GM23338 (cell line): ENCODE data around the gene HIGD1B. TPM values are rescaled to one million over a fixed set of nuclear protein-coding genes. Genes with fewer than 3 reads are reported as not detected.
"Not testable (repeated sequence)": the region's sequence is repeated elsewhere in the genome, so short reads cannot be mapped to it uniquely, and the experiment has no call there.

Source experiments
- ATAC-seq: fragments of 200-7000 bp; cut with Tn5 transposase; 3 replicates; pipeline ENCODE4 v1.9.1; 2020
- DNase-seq: peaks from one replicate; pipeline ENCODE4 v3.0.0-alpha.2; 2015; ENCODE audit warnings: low spot score
- H2AFZ ChIP-seq: fragments of 200-600 bp; sonication (generic); 2 replicates; pipeline ENCODE4 v1.8.0; 2016; ENCODE audit warnings: antibody characterized with exemption, mild to moderate bottlenecking, moderate library complexity
- H3F3A ChIP-seq: fragments of 200-600 bp; sonication (generic); replicated peaks from 2 replicates; pipeline ENCODE4 v1.8.0; 2017; ENCODE audit warnings: antibody characterized with exemption, mixed run types, low read depth
- H3K27ac ChIP-seq: fragments of 200-600 bp; sonication (generic); 2 replicates; pipeline ENCODE4 v1.6.1; 2016; ENCODE audit warnings: low read depth
- H3K27me3 ChIP-seq: fragments of 200-600 bp; sonication (generic); 2 replicates; pipeline ENCODE4 v1.8.0; 2016; ENCODE audit warnings: mild to moderate bottlenecking, mixed run types, moderate library complexity; ENCODE audit not compliant: insufficient read depth
- H3K36me3 ChIP-seq: fragments of 200-600 bp; sonication (generic); 2 replicates; pipeline ENCODE4 v1.8.0; 2016; ENCODE audit warnings: mild to moderate bottlenecking; ENCODE audit not compliant: insufficient read depth
- H3K4me1 ChIP-seq: fragments of 200-600 bp; sonication (generic); 2 replicates; pipeline ENCODE4 v1.8.0; 2016; ENCODE audit warnings: mild to moderate bottlenecking, moderate library complexity; ENCODE audit not compliant: insufficient read depth
- H3K4me2 ChIP-seq: fragments of 200-600 bp; sonication (generic); 2 replicates; pipeline ENCODE4 v1.7.1; 2017; ENCODE audit warnings: mixed run types
- H3K4me3 ChIP-seq: fragments of 200-600 bp; sonication (generic); 2 replicates; pipeline ENCODE4 v1.6.1; 2016; ENCODE audit warnings: mixed run types
- H3K79me2 ChIP-seq: fragments of 200-600 bp; sonication (generic); replicated peaks from 2 replicates; pipeline ENCODE4 v1.8.0; 2017; ENCODE audit warnings: mild to moderate bottlenecking; ENCODE audit not compliant: insufficient read depth
- H3K9me2 ChIP-seq: fragments of 200-600 bp; sonication (generic); 2 replicates; pipeline ENCODE4 v1.8.0; 2017; ENCODE audit not compliant: insufficient read depth
- H4K20me1 ChIP-seq: fragments of 200-600 bp; sonication (generic); replicated peaks from 2 replicates; pipeline ENCODE4 v1.8.0; 2017; ENCODE audit warnings: mild to moderate bottlenecking; ENCODE audit not compliant: insufficient read depth
- H3K27ac Mint-ChIP-seq: 2 replicates; pipeline ENCODE4 v1.8.0; 2020; ENCODE audit warnings: inconsistent platforms, mild to moderate bottlenecking, moderate library complexity, mixed read lengths
- H3K27me3 Mint-ChIP-seq: 3 replicates; pipeline ENCODE4 v1.8.0; 2022; ENCODE audit warnings: low read depth, mild to moderate bottlenecking, moderate library complexity, mixed read lengths, inconsistent platforms; ENCODE audit not compliant: insufficient read depth, poor library complexity
- H3K36me3 Mint-ChIP-seq: 3 replicates; pipeline ENCODE4 v1.8.0; 2021; ENCODE audit warnings: low read depth, mild to moderate bottlenecking, inconsistent platforms, moderate library complexity, mixed read lengths
- H3K4me1 Mint-ChIP-seq: 3 replicates; pipeline ENCODE4 v1.8.0; 2020; ENCODE audit warnings: mild to moderate bottlenecking, inconsistent platforms, mixed read lengths
- H3K4me3 Mint-ChIP-seq: 3 replicates; pipeline ENCODE4 v1.8.0; 2021; ENCODE audit warnings: moderate library complexity, mild to moderate bottlenecking, inconsistent platforms, mixed read lengths
- H3K9me3 Mint-ChIP-seq: 3 replicates; pipeline ENCODE4 v1.8.0; 2020; ENCODE audit warnings: moderate library complexity, mild to moderate bottlenecking, inconsistent platforms, mixed read lengths
- EZH2phosphoT487 ChIP-seq: fragments of 200-600 bp; sonication (generic); IDR thresholded peaks from one replicate; pipeline ENCODE4 v1.8.1; 2018; ENCODE audit warnings: antibody characterized with exemption; ENCODE audit not compliant: unreplicated experiment
- JUNB ChIP-seq: IDR thresholded peaks from one replicate; pipeline ENCODE4 v1.6.1; 2016; ENCODE audit warnings: antibody characterized with exemption; ENCODE audit not compliant: unreplicated experiment
- NANOG ChIP-seq: IDR thresholded peaks from 2 replicates; pipeline ENCODE4 v1.6.1; 2016; ENCODE audit warnings: antibody characterized with exemption, borderline replicate concordance
- POLR2AphosphoS5 ChIP-seq: IDR thresholded peaks from 2 replicates; pipeline ENCODE4 v1.6.1; 2016; ENCODE audit warnings: antibody characterized with exemption, low read depth
- STAT1 ChIP-seq: IDR thresholded peaks from one replicate; pipeline ENCODE4 v1.6.1; 2016; ENCODE audit warnings: antibody characterized with exemption; ENCODE audit not compliant: unreplicated experiment
- ZNF114 ChIP-seq: fragments of 250-450 bp; sonication (Bioruptor Pico); IDR thresholded peaks from 2 replicates; pipeline ENCODE4 v1.5.0; 2020; ENCODE audit warnings: mild to moderate bottlenecking, moderate library complexity
- polyA plus RNA-seq: library from polyadenylated mRNA; unstranded; fragments of >200 nt; fragmentation: Nextera tagmentation; extraction: Ambion mirVana; gene quantifications from 2 replicates; pipeline ENCODE4 v1.2.1, GENCODE V29; 2016
- total RNA-seq: library from RNA; depleted of rRNA; stranded (reverse); fragments of >200 nt; shearing (Covaris generic); gene quantifications from 2 replicates; pipeline ENCODE4 v1.2.3, GENCODE V29; 2014
- TF ChIP-seq, protein P1 (sequence below): fragments of 250-450 bp; sonication (Bioruptor Pico); IDR thresholded peaks from 2 replicates; pipeline ENCODE4 v1.5.0; 2020; ENCODE audit warnings: mild to moderate bottlenecking, moderate library complexity
- TF ChIP-seq, protein P2 (sequence below): IDR thresholded peaks from 2 replicates; pipeline ENCODE4 v1.6.1; 2016; ENCODE audit warnings: antibody characterized with exemption

HIGD1B gene
- total and polyA plus RNA-seq, 2 experiments from 2014 or later = not detected

DNA sequence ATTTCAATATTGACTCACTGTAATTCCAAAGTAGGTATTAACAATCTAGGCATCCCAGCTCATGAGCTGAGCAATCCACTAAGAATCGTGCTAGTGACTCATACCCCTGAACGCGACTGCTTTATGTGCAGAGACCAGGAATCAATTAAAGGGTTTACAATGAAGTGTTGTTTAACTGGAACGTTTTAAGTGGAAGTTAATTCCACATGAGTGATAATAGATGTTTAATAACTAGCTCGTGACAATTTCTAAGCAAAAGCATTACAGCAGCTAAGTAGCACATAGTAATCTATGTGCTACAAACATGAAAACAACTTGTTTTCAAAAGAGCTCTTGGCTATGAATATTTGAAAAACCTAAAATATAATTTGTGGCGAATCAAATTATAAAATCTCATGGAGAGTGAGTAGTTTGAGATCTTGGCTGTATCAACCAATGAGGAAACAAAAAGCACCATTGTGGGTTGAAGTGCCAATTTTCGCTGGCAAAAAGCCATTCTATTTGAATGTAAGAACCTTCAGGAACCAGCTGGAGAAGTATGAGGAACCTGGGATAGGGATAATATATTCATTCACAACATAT, 27.0 kb upstream of the HIGD1B start:
- Mint-ChIP-seq H3K9me3 (no peaks in the 10 kb centered on the region), H3K4me1 (peaks cover 6% of the 10 kb centered on the region), H3K36me3 (peaks cover 33% of the 10 kb centered on the region; the same call in 2 of the 3 replicates), H3K4me3 (no peak overlapping the region), H3K27me3 (no peaks in the 10 kb centered on the region), H3K27ac (no peak overlapping the region; the same call in 1 of the 2 replicates)
- Histone ChIP-seq H3K27ac (no peak overlapping the region), H3K4me2 (no peak overlapping the region), H3F3A (no peaks in the 10 kb centered on the region), H4K20me1 (peaks cover 69% of the 10 kb centered on the region), H3K36me3 (no peaks in the 10 kb centered on the region), H3K27me3 (no peaks in the 10 kb centered on the region), H3K79me2 (peaks cover 100% of the 10 kb centered on the region), H3K4me3 (no peak overlapping the region), H2AFZ (no peak overlapping the region), H3K4me1 (no peaks in the 10 kb centered on the region; the same call in 1 of the 2 replicates), H3K9me2 (no peaks in the 10 kb centered on the region)
- ATAC-seq = no peak
- TF ChIP-seq POLR2AphosphoS5 (no peak), NANOG (no peak), EZH2phosphoT487 (no peak), STAT1 (no peak), JUNB (no peak), ZNF114 (CRISPR knock-in tag) (no peak)
- TF ChIP-seq, protein P1, sequence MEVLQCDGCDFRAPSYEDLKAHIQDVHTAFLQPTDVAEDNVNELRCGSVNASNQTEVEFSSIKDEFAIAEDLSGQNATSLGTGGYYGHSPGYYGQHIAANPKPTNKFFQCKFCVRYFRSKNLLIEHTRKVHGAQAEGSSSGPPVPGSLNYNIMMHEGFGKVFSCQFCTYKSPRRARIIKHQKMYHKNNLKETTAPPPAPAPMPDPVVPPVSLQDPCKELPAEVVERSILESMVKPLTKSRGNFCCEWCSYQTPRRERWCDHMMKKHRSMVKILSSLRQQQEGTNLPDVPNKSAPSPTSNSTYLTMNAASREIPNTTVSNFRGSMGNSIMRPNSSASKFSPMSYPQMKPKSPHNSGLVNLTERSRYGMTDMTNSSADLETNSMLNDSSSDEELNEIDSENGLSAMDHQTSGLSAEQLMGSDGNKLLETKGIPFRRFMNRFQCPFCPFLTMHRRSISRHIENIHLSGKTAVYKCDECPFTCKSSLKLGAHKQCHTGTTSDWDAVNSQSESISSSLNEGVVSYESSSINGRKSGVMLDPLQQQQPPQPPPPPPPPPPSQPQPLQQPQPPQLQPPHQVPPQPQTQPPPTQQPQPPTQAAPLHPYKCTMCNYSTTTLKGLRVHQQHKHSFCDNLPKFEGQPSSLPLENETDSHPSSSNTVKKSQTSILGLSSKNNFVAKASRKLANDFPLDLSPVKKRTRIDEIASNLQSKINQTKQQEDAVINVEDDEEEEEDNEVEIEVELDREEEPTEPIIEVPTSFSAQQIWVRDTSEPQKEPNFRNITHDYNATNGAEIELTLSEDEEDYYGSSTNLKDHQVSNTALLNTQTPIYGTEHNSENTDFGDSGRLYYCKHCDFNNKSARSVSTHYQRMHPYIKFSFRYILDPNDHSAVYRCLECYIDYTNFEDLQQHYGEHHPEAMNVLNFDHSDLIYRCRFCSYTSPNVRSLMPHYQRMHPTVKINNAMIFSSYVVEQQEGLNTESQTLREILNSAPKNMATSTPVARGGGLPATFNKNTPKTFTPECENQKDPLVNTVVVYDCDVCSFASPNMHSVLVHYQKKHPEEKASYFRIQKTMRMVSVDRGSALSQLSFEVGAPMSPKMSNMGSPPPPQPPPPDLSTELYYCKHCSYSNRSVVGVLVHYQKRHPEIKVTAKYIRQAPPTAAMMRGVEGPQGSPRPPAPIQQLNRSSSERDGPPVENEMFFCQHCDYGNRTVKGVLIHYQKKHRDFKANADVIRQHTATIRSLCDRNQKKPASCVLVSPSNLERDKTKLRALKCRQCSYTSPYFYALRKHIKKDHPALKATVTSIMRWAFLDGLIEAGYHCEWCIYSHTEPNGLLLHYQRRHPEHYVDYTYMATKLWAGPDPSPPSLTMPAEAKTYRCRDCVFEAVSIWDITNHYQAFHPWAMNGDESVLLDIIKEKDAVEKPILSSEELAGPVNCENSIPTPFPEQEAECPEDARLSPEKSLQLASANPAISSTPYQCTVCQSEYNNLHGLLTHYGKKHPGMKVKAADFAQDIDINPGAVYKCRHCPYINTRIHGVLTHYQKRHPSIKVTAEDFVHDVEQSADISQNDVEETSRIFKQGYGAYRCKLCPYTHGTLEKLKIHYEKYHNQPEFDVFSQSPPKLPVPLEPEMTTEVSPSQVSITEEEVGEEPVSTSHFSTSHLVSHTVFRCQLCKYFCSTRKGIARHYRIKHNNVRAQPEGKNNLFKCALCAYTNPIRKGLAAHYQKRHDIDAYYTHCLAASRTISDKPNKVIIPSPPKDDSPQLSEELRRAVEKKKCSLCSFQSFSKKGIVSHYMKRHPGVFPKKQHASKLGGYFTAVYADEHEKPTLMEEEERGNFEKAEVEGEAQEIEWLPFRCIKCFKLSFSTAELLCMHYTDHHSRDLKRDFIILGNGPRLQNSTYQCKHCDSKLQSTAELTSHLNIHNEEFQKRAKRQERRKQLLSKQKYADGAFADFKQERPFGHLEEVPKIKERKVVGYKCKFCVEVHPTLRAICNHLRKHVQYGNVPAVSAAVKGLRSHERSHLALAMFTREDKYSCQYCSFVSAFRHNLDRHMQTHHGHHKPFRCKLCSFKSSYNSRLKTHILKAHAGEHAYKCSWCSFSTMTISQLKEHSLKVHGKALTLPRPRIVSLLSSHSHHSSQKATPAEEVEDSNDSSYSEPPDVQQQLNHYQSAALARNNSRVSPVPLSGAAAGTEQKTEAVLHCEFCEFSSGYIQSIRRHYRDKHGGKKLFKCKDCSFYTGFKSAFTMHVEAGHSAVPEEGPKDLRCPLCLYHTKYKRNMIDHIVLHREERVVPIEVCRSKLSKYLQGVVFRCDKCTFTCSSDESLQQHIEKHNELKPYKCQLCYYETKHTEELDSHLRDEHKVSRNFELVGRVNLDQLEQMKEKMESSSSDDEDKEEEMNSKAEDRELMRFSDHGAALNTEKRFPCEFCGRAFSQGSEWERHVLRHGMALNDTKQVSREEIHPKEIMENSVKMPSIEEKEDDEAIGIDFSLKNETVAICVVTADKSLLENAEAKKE (CRISPR knock-in tag) = no peak
- TF ChIP-seq, protein P2, sequence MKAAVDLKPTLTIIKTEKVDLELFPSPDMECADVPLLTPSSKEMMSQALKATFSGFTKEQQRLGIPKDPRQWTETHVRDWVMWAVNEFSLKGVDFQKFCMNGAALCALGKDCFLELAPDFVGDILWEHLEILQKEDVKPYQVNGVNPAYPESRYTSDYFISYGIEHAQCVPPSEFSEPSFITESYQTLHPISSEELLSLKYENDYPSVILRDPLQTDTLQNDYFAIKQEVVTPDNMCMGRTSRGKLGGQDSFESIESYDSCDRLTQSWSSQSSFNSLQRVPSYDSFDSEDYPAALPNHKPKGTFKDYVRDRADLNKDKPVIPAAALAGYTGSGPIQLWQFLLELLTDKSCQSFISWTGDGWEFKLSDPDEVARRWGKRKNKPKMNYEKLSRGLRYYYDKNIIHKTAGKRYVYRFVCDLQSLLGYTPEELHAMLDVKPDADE = no peak
- DNase-seq = no peak

DNA sequence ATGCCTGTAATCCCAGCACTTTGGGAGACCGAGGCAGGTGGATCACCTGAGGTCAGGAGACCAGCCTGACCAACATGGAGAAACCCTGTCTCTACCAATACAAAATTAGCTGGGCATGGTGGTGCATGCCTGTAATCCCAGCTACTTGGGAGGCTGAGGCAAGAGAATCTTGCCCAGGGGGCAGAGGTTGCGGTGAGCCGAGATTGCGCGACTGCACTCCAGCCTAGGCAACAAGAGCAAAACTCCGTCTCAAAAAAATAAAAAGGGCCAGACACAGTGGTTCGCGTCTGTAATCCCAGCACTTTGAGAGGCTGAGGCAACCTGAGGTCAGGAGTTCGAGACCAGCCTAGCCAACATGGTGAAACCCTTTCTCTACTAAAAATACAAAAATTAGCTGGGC, 22.4 kb upstream of the HIGD1B start:
- not testable (repeated sequence) for H3K4me2 ChIP-seq, DNase-seq, H3K27me3 ChIP-seq, ATAC-seq, H3K4me3 ChIP-seq, H3K9me3 Mint-ChIP-seq, H3K27me3 Mint-ChIP-seq, H2AFZ ChIP-seq, H3K36me3 ChIP-seq, H3K27ac Mint-ChIP-seq, H3K4me3 Mint-ChIP-seq, H3K27ac ChIP-seq, H3F3A ChIP-seq, H3K9me2 ChIP-seq
- Mint-ChIP-seq H3K36me3 (peaks cover 24% of the 10 kb centered on the region), H3K4me1 (peaks cover 12% of the 10 kb centered on the region; the same call in 2 of the 3 replicates)
- Histone ChIP-seq H4K20me1 (peaks cover 64% of the 10 kb centered on the region), H3K4me1 (peaks cover 19% of the 10 kb centered on the region), H3K79me2 (peaks cover 92% of the 10 kb centered on the region)
